GM21786 (cell line): Measurements from ENCODE around the gene PHEX.
A peak's percentile ranks its signal among the peaks of the same experiment; 100 is the strongest.

Experiments used
- ATAC-seq: cut with Tn5 transposase; IDR thresholded peaks from one replicate; pipeline ENCODE4 v1.9.1; 2021; ENCODE audit not compliant: unreplicated experiment

The PHEX gene

GRCh38 chrX:22032084-22032483, at the start of gene PHEX:
PHEX (plus strand) TSS chrX:22032325; CDS start chrX:22033006, 681 bp downstream.
- ATAC-seq = no peak

DNA sequence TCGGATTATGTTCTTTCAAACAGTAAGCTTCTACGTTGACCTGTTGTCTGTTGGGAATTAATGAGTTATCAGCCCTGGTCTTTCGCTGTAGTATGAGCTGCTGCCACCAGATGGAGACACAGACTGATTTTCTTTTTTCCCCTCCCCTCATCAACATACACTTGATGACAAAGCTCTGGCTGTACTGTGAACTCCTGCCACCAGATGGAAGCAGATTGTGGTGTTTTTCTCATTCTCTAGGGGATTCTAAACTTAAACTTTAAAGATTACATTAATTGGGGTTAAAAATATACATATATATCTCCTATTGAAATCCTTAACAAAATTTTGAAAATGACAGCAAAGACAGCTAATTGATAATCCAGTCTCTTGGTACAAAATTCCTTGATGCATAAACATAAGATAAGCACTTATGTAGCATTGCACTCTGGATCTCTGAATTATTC, 46.8 kb upstream of the PHEX start:
- peak; percentile 91 for ATAC-seq

DNA sequence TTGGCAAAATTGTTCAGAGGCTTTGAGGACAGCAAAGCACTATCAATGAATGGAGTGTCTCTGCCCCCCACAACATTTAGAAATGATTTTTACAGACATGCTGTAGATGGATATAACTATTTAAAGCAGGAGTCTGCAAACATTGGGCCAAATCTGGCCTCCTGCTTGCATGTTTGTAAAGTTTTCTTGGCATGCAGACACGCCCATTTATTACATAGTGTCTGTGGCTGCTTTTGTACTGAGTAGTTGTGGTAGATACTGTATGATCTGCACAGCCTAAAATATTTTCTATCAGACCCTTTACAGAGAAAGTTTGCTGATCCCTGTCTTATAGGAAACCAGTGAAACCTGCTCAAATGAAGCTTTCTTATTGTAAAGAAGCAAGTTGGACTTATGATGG, 45.5 kb upstream of the PHEX start:
- no peak for ATAC-seq

GRCh38 chrX:21989384-21989783, 42.7 kb upstream of the PHEX start:
- no peak for ATAC-seq

DNA sequence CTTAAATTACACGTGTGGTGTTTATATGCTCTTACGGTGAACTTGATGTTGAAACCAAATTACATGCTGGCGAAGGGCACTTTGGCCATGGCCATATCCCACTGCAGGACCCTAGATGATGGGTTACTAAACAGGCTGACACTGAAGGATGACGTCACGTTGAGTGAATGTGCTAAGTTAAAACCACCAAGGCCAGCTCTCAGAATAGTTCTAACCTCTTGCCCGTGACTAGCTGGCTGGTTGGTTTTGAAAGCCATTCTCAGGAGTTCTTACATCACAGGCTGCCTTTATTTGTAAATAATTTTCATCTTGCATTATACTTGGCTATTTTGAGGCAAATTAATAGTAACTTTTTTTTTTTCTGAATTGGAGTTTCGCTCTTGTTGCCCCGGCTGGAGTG, 41.3 kb upstream of the PHEX start:
- ATAC-seq = no peak

- ATAC-seq = no peak
These were observed 40.6 kb upstream of the PHEX start for GRCh38 chrX:21991504-21991903.

DNA sequence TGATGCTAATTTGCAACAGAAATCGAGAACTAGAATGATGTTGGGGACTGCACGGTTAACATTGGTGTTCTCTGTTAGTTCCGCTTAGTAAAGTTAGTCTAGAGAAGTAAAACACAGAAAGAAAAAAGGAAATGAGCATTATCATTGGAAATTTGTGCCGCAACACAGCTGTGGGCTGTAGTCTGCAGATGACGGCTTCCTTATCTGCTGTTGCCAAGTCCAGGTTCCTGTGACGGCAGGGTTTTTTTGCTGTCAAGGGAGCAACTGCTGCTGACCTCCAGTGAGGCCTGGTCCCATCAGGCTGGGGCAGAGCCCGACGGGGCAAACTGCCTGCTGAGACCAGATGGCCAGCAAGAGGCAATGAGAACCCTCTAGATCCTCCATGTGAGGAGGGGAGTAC, 38.9 kb upstream of the PHEX start:
- ATAC-seq = peak; percentile 85

DNA sequence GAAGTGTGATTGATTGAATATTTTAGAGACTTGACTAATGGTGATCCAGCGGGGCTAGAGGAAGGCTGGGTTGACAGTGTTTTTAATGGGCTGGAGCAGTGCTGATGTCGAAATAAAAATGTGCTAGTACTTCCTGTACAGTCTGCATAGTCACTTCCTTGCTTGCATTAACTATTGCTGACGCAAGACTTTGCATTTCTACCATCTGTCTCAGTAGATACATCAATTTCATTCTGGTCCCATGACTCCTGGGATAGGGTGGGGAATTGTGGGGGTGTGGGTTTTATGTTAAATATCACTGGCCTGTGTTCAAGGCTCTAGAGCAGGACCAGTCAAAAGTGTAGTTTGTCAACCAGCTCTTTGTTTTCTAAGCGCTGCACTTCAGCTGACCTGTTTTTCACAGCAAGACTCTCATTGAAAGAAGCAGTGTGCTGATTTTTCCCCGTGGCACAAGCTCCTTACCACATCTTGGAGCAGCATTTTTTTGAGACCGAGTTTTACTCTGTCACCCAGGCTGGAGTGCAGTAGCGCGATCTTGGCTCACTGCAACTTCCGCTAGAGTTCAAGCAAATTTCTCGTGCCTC, 35.2 kb upstream of the PHEX start:
- no peak for ATAC-seq

DNA sequence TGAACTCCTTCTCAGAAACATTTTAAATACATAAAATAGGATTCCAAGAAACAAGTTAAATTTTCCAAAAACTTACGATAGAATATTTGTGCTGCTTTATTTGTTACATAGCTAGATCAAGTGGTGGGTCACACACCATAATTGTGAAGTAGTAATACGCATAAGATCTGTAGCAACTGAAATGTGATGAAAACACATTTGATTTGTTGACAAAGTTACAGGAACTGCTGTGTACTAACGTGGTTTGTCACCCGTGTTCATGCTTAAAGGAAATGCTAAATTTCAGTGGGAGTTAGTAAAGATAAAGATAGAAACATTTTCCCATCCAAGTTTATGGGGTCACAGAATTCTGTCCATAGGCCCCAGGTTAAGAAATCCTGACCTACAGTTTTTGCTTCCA, 34.1 kb upstream of the PHEX start:
- ATAC-seq = no peak

- no peak for ATAC-seq
These were observed 27.3 kb upstream of the PHEX start for GRCh38 chrX:22004866-22005265.

GRCh38 chrX:22012051-22012450, 20.1 kb upstream of the PHEX start:
- ATAC-seq = no peak

- ATAC-seq = no peak
These were observed 19.2 kb upstream of the PHEX start for GRCh38 chrX:22012931-22013330.

DNA sequence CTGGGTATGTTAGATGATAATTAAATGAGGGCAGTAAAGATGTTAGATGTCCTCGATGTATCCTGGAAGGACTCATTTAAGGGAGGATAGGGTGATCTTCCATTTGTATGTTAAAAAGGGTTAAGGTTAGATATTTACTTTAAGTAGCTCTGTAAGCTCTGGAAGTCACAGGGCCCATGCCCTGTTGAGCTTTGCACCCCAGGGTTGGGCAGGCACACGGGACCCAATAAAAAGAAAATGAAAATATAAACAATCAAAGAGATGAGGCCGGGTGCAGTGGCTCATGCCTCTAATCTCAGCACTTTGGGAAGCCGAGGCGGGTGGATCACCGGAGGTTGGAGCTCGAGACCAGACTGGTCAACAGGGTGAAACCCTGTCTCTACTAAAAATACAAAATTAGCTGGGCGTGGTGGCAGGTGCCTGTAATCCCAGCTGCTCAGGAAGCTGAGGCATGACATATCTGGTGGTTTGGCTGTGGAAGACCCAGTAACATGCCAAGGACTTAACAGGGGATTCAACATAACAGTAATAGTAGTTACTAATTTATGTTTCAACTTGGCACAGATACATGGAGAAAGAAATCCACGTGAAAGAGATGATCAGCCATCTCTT, 16.9 kb upstream of the PHEX start:
- ATAC-seq = no peak

DNA sequence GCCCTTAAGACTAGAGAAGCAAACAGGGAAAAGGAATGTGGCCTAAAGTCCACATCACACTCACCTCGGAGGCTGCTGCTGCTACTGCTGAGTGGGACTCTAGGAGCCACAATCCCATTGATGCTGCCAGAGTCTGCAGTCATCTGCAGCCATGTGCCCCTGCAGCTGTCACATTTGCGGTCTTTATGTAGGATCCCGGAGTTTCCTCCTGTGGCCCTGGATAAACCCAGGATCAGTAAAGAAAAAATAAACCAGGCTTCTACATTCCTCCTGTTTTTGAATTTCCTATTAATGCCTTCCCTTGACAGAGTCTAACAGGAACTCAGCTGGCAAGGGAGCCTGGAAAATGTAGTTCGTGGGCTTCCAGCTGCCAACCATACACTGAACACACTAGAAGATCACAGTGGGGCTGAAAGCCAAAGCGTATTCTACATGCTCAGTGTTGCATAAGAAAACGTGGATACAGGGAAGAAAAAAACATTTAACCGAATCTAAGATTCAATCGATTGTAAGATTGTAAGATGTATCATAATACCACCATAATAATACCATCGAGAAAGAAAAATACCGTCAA, 10.3 kb upstream of the PHEX start:
- no peak for ATAC-seq

GRCh38 chrX:22024577-22024976, 7.5 kb upstream of the PHEX start:
- ATAC-seq = no peak

DNA sequence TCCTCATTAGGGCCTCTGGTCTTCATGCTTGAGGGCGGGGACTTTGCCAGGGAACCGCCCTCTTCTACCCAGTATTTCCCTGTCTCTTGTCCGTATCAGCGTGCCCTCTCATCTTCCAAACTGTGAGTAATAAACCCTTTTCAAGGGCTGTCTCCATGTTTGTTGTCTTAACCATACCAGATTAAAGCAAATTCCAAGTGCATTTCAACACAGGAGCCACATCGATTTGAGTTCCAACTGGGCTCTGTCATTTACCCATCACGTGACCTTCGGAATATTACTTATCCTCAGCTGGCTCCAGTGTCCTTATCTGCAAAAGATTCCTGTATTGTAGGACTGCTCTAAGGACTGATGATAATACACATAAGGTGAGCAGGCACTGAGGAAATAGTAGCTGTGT, 6.4 kb upstream of the PHEX start:
- no peak for ATAC-seq

DNA sequence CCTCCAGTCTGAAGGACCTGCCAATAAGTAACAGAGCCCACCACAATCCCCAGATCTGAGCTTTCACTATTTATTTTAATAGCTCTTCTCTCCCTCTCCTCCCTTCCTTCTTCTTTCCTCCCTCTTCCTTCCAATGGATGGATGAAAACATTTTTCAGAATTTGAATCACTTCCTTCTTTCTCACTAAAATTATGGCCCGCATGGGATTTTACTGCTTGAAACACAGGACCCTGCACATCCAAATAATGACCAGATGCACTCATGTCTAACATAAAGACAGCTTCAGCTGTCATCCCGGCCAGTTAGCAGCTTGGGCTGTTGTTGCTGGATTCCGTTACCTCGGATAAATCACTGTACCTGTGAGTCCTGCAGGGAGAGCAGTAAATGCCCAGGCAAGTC, 5.4 kb upstream of the PHEX start:
- no peak for ATAC-seq

DNA sequence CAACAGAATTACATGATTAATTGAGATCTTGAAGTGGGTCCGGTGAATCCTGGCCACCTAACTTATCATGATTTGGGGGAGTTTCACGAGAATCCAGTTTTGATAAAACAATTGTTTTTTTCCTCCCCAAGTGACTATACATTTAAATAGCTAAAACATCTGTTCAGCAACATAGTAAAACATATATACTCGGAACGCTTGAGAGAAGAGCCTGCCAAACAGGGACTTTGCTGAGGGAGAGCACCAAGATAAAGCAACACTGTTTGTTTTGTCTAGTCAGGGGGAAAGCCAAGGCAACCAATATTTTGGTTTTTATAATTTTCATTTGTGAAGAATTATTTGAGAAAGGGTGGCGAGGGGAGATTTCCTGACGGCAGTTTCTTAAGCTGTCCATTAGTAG, 381 bp downstream of the PHEX start:
- no peak for ATAC-seq

GRCh38 chrX:22033818-22034217, 1.7 kb downstream of the PHEX start:
- no peak for ATAC-seq

DNA sequence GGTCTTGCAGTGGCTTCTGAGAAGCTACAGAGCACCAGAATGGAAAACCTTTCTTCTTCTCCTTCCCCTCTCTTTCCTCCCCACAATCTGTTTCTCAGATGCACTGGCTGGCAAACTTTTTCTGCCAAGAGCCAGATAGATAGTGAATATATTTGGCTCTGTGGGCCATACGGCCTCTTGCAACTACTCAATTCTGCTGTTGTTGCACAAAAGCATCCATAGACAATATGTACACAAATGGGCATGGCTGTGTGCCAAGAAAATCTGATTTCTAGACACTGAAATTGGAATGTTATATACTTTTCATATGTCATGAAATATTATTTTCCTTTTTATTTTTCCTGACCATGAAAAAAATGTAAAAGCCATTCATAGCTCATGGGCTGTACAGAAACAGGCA, 3.1 kb downstream of the PHEX start:
- ATAC-seq = no peak

DNA sequence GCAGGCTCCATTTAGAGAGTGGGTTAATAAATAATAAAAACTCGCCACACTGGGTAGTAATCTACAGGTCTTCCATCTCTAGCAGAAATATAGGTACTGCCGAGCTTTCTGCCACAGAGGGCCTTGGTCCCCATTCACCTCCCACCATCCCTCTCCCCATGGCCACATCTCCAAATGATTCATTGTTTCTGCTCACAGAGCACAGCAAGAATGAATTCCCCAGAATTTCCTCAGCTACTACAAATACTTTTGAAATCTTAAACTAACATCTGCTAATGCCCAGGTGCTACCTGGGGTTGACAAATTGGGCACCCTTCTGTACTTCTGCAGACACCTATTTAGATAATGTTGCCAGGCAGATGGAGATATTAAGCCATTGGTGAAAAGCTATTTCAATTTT, 5.1 kb downstream of the PHEX start:
- ATAC-seq = no peak

DNA sequence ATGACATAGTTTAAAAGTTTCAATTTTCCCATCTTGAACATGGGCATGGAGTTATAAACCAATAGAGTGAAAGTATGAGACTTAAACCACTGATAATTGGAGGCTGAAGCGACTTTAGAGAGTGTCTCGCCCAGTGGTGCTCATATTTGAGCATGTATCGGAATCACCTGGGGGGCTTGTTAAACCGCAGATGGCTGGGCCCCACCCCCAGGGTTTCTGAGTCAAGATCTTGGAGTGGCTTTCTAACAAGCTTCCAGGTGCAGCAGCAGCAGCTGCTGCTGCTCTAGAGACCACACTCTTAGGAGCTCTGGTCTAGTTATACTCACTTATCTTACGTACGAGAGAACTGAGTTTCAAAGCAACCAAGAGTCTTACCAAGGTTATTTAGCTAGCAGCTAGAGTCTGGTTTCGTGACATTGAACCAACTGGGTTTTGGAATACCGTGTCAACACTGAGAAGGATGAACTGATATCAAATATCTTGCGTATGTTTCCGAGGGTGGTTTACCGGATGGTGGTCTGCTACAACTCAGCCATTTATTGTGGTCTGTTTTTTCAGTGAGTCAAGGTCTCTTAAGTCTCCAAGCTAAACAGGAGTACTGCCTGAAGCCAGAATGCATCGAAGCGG, 5.9 kb downstream of the PHEX start:
- no peak for ATAC-seq
